Measurements from ENCODE around the gene LRTM2. TPM values are rescaled to one million over a fixed set of nuclear protein-coding genes. Genes with fewer than 3 reads are reported as not detected.

LRTM2 gene
- total RNA-seq, 1 experiment from 2014 or later = not detected

DNA sequence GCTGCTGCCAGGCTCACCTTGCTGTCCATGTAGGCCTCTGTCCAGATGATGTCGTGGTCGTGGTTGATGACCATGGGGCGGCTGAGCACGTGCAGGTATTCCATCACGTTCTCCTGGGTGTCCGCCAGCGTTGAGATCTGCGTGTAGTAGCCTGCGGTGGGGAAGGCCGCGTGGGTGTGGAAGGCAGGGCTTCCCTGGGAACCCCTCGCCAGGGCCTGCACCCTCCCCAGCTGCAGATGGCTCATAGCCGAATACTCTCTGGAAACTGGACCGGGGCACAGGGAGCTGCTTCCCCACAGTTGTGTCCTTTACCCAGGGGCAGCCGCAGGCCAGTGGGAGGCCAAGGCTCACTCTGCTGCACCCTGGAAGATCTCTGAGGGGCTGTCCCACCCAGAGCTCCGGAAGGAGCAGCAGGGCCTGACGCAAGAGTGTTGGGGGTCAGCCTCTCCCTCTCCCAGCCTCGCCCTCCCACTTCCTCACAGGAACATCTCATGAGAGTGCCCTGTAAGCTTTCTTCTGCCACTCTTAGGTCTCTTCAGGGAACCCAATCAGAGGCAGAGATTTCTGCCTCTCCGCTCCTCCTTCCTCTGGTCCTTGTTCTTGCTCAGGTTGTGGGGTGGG is 62.6 kb downstream of the LRTM2 start:
- no peak for DNase-seq (ENCODE audit: low read depth)

DNA sequence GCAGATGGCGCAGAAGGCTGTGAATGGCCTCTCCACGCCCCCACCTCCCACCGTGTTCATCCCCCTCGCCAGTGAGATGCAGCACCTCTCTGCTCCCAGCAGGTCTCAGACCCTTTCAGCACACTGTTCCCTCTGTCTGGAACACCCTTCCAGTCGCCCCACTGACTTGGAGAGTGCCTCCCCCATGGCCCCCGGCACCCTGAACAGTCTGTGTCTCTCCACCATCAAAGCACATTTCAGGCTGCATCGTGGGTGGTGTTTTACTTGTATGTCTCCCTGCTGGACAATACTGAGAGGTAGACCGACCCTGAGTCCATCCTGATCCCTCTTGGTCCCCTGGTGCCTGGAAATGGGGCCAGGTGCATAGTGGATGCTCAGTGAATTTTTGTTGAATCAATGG is 63.1 kb downstream of the LRTM2 start:
- no peak for DNase-seq (ENCODE audit: low read depth)

DNA sequence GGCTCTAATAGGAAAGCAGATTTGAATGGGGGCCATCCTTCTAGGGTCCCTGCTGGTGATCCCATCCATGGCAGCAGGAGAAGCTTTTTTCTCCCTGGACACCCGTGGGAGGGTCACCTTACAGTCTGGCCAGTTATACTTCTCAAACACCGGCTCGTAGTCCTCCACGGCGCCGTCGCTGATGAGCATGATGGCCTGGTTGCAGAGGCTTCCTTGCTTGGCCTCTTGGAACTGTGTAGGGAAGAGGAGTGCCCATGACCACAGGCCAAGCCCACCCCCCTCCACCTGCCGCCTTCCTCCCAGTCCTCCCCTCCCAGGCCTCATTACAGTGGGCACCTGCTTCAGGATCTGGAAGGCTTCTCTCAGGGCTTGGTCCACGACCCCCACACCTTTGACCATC is 64.3 kb downstream of the LRTM2 start:
- no peak for DNase-seq (ENCODE audit: low read depth)

DNA sequence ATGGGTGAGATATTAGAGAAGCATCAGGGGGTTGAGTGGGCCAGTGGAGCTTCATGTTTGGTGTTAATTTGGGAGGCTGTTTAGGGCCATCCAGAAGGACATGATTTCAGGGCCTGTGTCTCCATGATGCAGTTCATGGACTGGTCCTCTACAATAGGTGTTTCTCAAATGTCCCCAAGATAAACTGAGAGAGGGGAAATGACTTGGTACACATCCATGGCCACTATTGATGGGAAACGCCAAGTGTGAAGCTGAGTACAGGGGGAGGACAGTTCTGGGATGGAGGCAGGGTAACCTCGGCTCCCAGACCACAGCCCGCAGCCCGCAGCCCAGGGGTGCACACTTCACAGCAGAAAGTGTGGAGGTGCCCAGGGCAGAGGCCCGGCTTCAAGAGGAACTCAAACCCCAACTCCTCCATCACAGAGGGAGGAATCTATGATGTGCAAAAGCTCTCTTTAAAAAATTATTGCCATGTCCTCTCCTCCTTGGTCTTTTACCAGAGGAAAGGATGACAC is 64.8 kb downstream of the LRTM2 start:
- DNase-seq (ENCODE audit: low read depth) = no peak

DNA sequence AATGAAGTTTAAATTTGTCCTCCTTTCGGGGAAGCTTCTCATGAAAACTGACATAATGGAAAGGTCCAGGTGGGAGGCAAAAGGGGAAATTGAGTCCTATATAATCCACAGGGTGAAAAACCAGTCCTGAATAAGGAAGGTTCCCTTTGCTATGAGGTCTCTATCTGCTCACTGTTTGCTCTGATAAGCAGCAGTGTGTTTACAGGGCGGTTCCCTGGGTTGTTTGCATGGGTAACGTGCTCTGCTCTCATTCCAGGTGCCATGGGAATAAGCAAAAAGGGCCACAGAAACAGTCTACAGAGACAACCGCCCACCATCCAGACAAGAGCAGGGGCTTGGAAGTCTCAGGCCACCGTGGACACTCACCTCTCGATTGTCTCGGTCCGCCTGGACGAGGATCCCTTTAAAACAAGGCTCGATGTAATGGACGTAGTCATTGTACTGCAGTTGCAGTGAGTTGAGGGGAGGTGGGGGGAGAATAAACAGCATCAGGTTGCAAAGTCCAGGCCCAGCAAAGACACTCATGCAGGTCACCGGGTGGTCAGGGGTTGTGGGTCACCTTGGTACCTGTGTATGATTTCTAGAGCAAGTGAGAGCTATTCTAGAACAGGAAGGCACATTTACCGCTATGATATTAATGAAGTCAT is 65.4 kb downstream of the LRTM2 start:
- DNase-seq (ENCODE audit: low read depth) = no peak

Other genes starting within 250 kb of the LRTM2 start
- 4.0 and 5.6 TPM in 2 replicates for gene FBXL14, start 226.0 kb upstream of the LRTM2 start, total RNA-seq (2014; rRNA removed; shearing (Covaris generic))
- gene WNT5B, start 191.3 kb upstream of the LRTM2 start, total RNA-seq (2014; rRNA removed; shearing (Covaris generic)) = 42.9 and 57.9 TPM in 2 replicates
- gene ADIPOR2, start 129.5 kb upstream of the LRTM2 start, total RNA-seq (2014; rRNA removed; shearing (Covaris generic)) = 20.7 and 23.8 TPM in 2 replicates
- gene CACNA2D4, start 98.1 kb downstream of the LRTM2 start, total RNA-seq (2014; rRNA removed; shearing (Covaris generic)) = 0.24 TPM in 1 of 2 replicates, not detected in the other
- 9.0 and 11.2 TPM in 2 replicates for gene DCP1B, start 183.9 kb downstream of the LRTM2 start, total RNA-seq (2014; rRNA removed; shearing (Covaris generic))
- gene CACNA1C, start 232.4 kb downstream of the LRTM2 start, total RNA-seq (2014; rRNA removed; shearing (Covaris generic)) = 0.98 and 1.6 TPM in 2 replicates